T1000 (cell line): ENCODE data around the gene FBXW4.

Experiments
- DNase-seq: peaks from one replicate; lab custom pipeline; 2025; ENCODE audit warnings: mixed read lengths; lab: John Stamatoyannopoulos, UW

Gene FBXW4

GRCh38 chr10:101566333-101567164 lies 128.4 kb downstream of the FBXW4 start:
- DNase-seq, result no peak

GRCh38 chr10:101565936-101566332 lies 129.0 kb downstream of the FBXW4 start:
- no peak for DNase-seq

- DNase-seq, result no peak
Observed at GRCh38 chr10:101565370-101565900, 129.5 kb downstream of the FBXW4 start.

GRCh38 chr10:101564490-101564991 lies 130.4 kb downstream of the FBXW4 start:
- DNase-seq, result no peak

- DNase-seq, result no peak
Observed at GRCh38 chr10:101563497-101564040, 131.4 kb downstream of the FBXW4 start.

- DNase-seq, result no peak
Observed at GRCh38 chr10:101563007-101563406, 132.0 kb downstream of the FBXW4 start.

GRCh38 chr10:101562231-101562630 lies 132.7 kb downstream of the FBXW4 start:
- DNase-seq, result no peak

- no peak for DNase-seq
Observed at GRCh38 chr10:101561068-101561915, 133.7 kb downstream of the FBXW4 start.
